Mesendoderm (in vitro differentiated cells): ENCODE results near the gene DLEU7.

Experiments used
- DNase-seq: peaks from one replicate; pipeline ENCODE4 v3.0.0; 2013
- H2AK5ac ChIP-seq: 2 replicates; pipeline ENCODE4 v1.6.1; 2013; ENCODE audit warnings: low read length, inconsistent platforms
- H2BK120ac ChIP-seq: 2 replicates; pipeline ENCODE4 v1.6.1; 2013; ENCODE audit warnings: low read depth, mild to moderate bottlenecking, low read length, moderate library complexity, mixed read lengths
- H2BK15ac ChIP-seq: replicated peaks from 2 replicates; pipeline ENCODE4 v1.6.1; 2013; ENCODE audit warnings: low read depth, mild to moderate bottlenecking, moderate library complexity
- H2BK5ac ChIP-seq: 2 replicates; pipeline ENCODE4 v1.6.1; 2013; ENCODE audit warnings: low read length, inconsistent platforms
- H3K18ac ChIP-seq: 2 replicates; pipeline ENCODE4 v1.6.1; 2013; ENCODE audit warnings: mild to moderate bottlenecking, low read length, mixed read lengths
- H3K23ac ChIP-seq: one replicate; pipeline ENCODE4 v1.6.1; 2013; ENCODE audit warnings: low read length
- H3K27ac ChIP-seq: 2 replicates; pipeline ENCODE4 v1.5.1; 2013; ENCODE audit warnings: low read depth, mild to moderate bottlenecking, inconsistent platforms, low read length, moderate library complexity
- H3K27me3 ChIP-seq: 2 replicates; pipeline ENCODE4 v1.6.1; 2013; ENCODE audit warnings: low read length, control low read depth, mild to moderate bottlenecking, inconsistent platforms; ENCODE audit not compliant: insufficient read depth, poor library complexity
- H3K36me3 ChIP-seq: 2 replicates; pipeline ENCODE4 v1.6.1; 2013; ENCODE audit warnings: low read length, inconsistent platforms; ENCODE audit not compliant: control insufficient read depth, insufficient read depth
- H3K4ac ChIP-seq: one replicate; pipeline ENCODE4 v1.6.1; 2013; ENCODE audit warnings: low read depth, mild to moderate bottlenecking, low read length, moderate library complexity
- H3K4me1 ChIP-seq: 2 replicates; pipeline ENCODE4 v1.6.1; 2013; ENCODE audit warnings: low read depth, low read length, inconsistent platforms; ENCODE audit not compliant: control insufficient read depth
- H3K4me2 ChIP-seq: 2 replicates; pipeline ENCODE4 v1.6.1; 2013; ENCODE audit warnings: low read length
- H3K4me3 ChIP-seq: 2 replicates; pipeline ENCODE4 v1.5.1; 2013; ENCODE audit warnings: mild to moderate bottlenecking, low read length
- H3K56ac ChIP-seq: one replicate; pipeline ENCODE4 v1.6.1; 2013; ENCODE audit warnings: low read length
- H3K79me1 ChIP-seq: 2 replicates; pipeline ENCODE4 v1.6.1; 2013; ENCODE audit warnings: low read length, inconsistent platforms
- H3K79me2 ChIP-seq: 2 replicates; pipeline ENCODE4 v1.6.1; 2013; ENCODE audit warnings: mild to moderate bottlenecking, low read length; ENCODE audit not compliant: control insufficient read depth, insufficient read depth
- H3K9ac ChIP-seq: 2 replicates; pipeline ENCODE4 v1.6.1; 2013; ENCODE audit warnings: low read length, inconsistent platforms
- H4K5ac ChIP-seq: one replicate; pipeline ENCODE4 v1.6.1; 2013; ENCODE audit warnings: low read length
- H4K8ac ChIP-seq: one replicate; pipeline ENCODE4 v1.6.1; 2013; ENCODE audit warnings: low read depth, mild to moderate bottlenecking, control low read depth, low read length, moderate library complexity
- WGBS: extraction: QIAGEN DNeasy Blood & Tissue Kit; methylation state at CpG from one replicate; pipeline ENCODE4 v1.1.7; 2013; ENCODE audit warnings: low lambda C conversion rate, missing lambda C conversion rate; ENCODE audit not compliant: insufficient coverage; ENCODE audit errors: extremely low coverage; 5-methylcytosine and 5-hydroxymethylcytosine counted together

DLEU7 gene

DNA sequence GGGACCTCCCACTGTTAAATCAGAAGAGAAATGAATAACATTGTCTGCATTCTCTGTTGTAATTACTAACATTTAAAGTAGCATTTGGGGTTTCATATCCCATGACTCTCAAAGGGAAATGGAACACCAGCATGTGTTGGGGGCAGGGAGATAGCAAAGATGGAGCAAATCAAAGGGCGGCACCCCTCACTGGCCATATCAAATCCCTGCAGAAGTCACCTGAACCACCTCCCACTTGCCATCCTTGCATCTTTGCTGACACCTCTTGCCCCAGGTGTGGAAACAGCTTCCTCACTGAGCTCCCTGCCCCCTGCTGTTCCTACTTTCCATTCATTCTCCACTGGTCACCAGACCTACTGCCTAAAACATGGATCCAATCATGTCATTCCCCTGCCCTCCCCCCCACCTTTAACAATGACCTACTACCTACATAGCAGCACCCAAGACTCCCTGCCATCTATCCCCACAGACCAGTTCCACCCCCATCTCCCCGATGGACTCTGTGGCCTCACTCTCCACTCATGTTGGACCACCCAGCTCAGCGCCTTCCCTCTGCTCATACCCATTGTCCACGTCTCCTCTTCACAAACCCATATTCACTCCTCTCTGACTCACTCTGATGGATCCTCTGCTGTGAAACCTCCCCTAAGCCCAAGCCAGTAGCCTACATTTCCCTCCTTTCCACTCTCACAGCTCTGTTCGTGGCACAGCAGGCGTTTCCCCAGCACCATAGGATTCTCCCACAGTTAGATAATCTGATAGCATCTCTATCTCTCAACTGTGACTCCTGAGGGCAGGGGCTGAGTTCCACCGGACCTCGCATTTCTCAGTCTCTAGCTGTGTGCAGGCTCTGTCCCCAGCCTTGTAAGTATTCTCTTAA is 55.9 kb downstream of the DLEU7 start:
- H3K27me3 ChIP-seq, result no peaks in the 10 kb centered on the region
- H3K18ac ChIP-seq, result no peak overlapping the region
- H2BK5ac ChIP-seq, result peak overlapping the region; percentile 8
- no peak overlapping the region for H2BK120ac ChIP-seq
- no peak overlapping the region for H3K9ac ChIP-seq
- WGBS, result no CpG with 5 or more reads among the region's 8 CpGs
- H3K56ac ChIP-seq, result peak overlapping the region; percentile 9
- H3K36me3 ChIP-seq, result no peaks in the 10 kb centered on the region
- H4K5ac ChIP-seq, result no peak overlapping the region
- no peak overlapping the region for H4K8ac ChIP-seq
- DNase-seq, result peak; percentile 77
- no peak overlapping the region for H2BK15ac ChIP-seq
- H3K4ac ChIP-seq, result no peak overlapping the region
- H3K4me2 ChIP-seq, result no peak overlapping the region
- H2AK5ac ChIP-seq, result no peak overlapping the region
- H3K4me1 ChIP-seq, result peaks cover 9% of the 10 kb centered on the region
- H3K4me3 ChIP-seq, result no peak overlapping the region
- H3K79me1 ChIP-seq, result no peaks in the 10 kb centered on the region
- H3K79me2 ChIP-seq, result no peaks in the 10 kb centered on the region
- H3K23ac ChIP-seq, result no peak overlapping the region
- H3K27ac ChIP-seq, result no peak overlapping the region

GRCh38 chr13:50783717-50784290 is 59.7 kb downstream of the DLEU7 start:
- no peak overlapping the region for H3K27ac ChIP-seq

GRCh38 chr13:50783066-50783465 is 60.4 kb downstream of the DLEU7 start:
- H3K27me3 ChIP-seq, result no peaks in the 10 kb centered on the region

More at GRCh38 chr13:50783717-50784290, 59.7 kb downstream of the DLEU7 start:
- no peak overlapping the region for H2BK15ac ChIP-seq
- DNase-seq, result no peak
- H3K4ac ChIP-seq, result no peak overlapping the region
- WGBS, result no CpG with 5 or more reads among the region's 6 CpGs
- H4K8ac ChIP-seq, result no peak overlapping the region
- H3K36me3 ChIP-seq, result no peaks in the 10 kb centered on the region
- H2AK5ac ChIP-seq, result no peak overlapping the region
- H3K4me3 ChIP-seq, result no peak overlapping the region
- H3K18ac ChIP-seq, result no peak overlapping the region
- H3K79me2 ChIP-seq, result no peaks in the 10 kb centered on the region
- H4K5ac ChIP-seq, result no peak overlapping the region
- no peak overlapping the region for H3K4me2 ChIP-seq
- H3K4me1 ChIP-seq, result peaks cover 18% of the 10 kb centered on the region
- no peaks in the 10 kb centered on the region for H3K27me3 ChIP-seq
- no peaks in the 10 kb centered on the region for H3K79me1 ChIP-seq
- H3K23ac ChIP-seq, result no peak overlapping the region
- H3K56ac ChIP-seq, result no peak overlapping the region
- H2BK120ac ChIP-seq, result no peak overlapping the region
- H3K9ac ChIP-seq, result no peak overlapping the region
- no peak overlapping the region for H2BK5ac ChIP-seq

DNA sequence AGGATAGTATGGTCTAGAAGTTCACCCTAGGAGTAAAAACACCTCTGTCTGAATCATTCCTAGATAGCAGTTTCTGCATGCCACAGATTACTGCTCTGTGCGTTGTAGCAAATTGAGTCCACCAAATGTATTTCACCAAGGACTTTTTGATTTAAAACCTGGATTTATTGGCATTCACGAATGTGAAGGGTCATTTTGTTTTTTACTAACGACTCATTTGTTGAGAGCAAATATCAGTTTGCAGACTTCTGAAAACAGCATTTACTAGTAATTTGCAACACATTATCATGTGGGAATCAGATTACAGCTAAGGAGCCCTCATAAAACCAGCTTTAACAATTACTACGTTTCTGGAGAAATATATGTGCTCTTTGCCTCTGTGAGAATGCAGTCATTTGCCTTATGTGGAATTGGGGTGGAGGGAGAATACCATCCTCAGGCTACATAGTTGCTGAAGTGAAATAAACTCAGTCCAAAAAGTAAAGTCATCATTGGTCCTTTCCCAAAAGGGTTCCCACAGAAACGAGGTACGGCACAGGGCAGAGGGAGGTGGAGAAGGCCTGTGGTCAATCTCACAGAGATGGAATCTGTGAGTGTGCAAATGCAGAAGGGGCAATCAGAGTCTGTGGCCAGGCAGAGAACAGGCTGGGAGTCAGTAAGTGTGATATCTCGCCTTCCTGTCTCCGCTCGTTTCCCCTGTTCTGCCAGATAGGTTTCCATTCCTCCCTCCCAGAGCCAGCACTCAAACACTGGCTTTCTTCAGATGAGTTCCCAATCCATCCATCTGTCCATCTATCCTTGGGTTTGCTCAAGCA is 63.1 kb downstream of the DLEU7 start:
- Histone ChIP-seq H4K8ac (no peak overlapping the region), H3K23ac (no peak overlapping the region), H2BK120ac (no peak overlapping the region), H3K9ac (no peak overlapping the region), H2AK5ac (no peak overlapping the region), H3K27me3 (no peaks in the 10 kb centered on the region), H2BK5ac (no peak overlapping the region), H3K4me3 (no peak overlapping the region), H3K4me1 (peaks cover 9% of the 10 kb centered on the region), H4K5ac (no peak overlapping the region), H3K79me1 (no peaks in the 10 kb centered on the region), H3K56ac (no peak overlapping the region), H3K4ac (no peak overlapping the region), H3K79me2 (no peaks in the 10 kb centered on the region), H3K36me3 (no peaks in the 10 kb centered on the region), H3K4me2 (no peak overlapping the region), H2BK15ac (no peak overlapping the region), H3K18ac (no peak overlapping the region), H3K27ac (no peak overlapping the region)
- no CpG with 5 or more reads among the region's 9 CpGs for WGBS
- peak; percentile 69 for DNase-seq

More at GRCh38 chr13:50783066-50783465, 60.4 kb downstream of the DLEU7 start:
- Histone ChIP-seq H2AK5ac (no peak overlapping the region), H3K4ac (no peak overlapping the region), H4K5ac (no peak overlapping the region), H3K79me2 (no peaks in the 10 kb centered on the region), H3K79me1 (no peaks in the 10 kb centered on the region), H3K23ac (no peak overlapping the region), H3K4me3 (no peak overlapping the region), H2BK15ac (no peak overlapping the region), H3K4me1 (peaks cover 15% of the 10 kb centered on the region), H3K27ac (no peak overlapping the region), H2BK120ac (no peak overlapping the region), H2BK5ac (no peak overlapping the region), H3K56ac (no peak overlapping the region), H3K9ac (no peak overlapping the region), H3K4me2 (no peak overlapping the region), H3K18ac (no peak overlapping the region), H3K36me3 (no peaks in the 10 kb centered on the region), H4K8ac (no peak overlapping the region)
- no CpG with 5 or more reads among the region's 2 CpGs for WGBS
- DNase-seq, result peak; percentile 26

DNA sequence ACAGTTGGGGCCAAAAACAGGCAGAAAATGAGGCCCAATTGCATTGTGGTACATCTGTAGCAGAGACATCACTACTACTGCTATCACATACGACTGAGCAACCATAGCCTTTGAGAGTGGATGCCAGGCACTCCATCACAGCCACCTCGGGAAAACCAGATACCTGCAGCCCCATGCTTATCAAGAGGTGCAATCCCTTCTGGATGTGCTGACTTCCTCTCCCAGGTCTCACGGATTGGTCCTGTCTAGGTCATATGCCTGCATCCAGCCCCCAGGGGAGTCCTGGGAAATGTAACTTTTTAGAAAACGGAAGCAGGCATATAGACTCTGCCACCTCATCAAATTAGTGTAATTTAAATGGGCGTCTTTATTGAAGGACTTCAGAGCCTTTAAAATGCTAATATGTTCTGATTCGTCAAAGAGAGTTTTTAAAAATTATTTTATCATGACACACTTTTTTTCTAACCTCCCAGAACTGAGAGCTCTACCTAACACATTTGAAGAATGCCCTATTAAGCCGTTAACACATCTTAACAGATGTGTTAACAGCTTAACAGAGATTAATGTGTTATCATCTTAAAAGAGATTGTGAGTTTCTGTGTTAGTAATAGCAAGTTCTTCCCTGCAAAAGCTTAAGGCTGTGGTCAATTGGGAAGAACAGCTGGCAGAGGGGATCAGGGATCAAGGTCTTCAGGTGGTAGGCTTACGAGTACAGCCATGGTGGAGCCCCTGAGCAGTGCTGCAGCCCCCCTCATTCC is 63.9 kb downstream of the DLEU7 start:
- H3K18ac ChIP-seq, result no peak overlapping the region
- no peaks in the 10 kb centered on the region for H3K79me1 ChIP-seq
- no peak overlapping the region for H2BK5ac ChIP-seq
- no peaks in the 10 kb centered on the region for H3K27me3 ChIP-seq
- H2AK5ac ChIP-seq, result no peak overlapping the region
- no peak overlapping the region for H4K8ac ChIP-seq
- no peak overlapping the region for H4K5ac ChIP-seq
- no peak overlapping the region for H3K9ac ChIP-seq
- no peak overlapping the region for H3K27ac ChIP-seq
- H3K56ac ChIP-seq, result no peak overlapping the region
- no peaks in the 10 kb centered on the region for H3K79me2 ChIP-seq
- peak; percentile 89 for DNase-seq
- H3K23ac ChIP-seq, result no peak overlapping the region
- H3K36me3 ChIP-seq, result no peaks in the 10 kb centered on the region
- no CpG with 5 or more reads among the region's 8 CpGs for WGBS
- no peak overlapping the region for H2BK15ac ChIP-seq
- no peak overlapping the region for H2BK120ac ChIP-seq
- H3K4me2 ChIP-seq, result no peak overlapping the region
- H3K4ac ChIP-seq, result no peak overlapping the region
- H3K4me1 ChIP-seq, result peaks cover 9% of the 10 kb centered on the region
- H3K4me3 ChIP-seq, result no peak overlapping the region
